ENCODE results near the gene DCTN3.
"Not testable (repeated sequence)": the region's sequence is repeated elsewhere in the genome, so short reads cannot be mapped to it uniquely, and the experiment has no call there.

DCTN3 gene

GRCh38 chr9:34646211-34647083 lies 26.2 kb upstream of the DCTN3 start, which contains the start of gene GALT:
GALT (plus strand) TSS chr9:34646675; CDS start chr9:34646705, 30 bp downstream.
- peak; percentile 99 for DNase-seq

- DNase-seq, result no peak
Measured at GRCh38 chr9:34644766-34645314, 24.5 kb upstream of the DCTN3 start.

- no peak for DNase-seq
Measured at GRCh38 chr9:34642679-34643078, 22.4 kb upstream of the DCTN3 start.

DNA sequence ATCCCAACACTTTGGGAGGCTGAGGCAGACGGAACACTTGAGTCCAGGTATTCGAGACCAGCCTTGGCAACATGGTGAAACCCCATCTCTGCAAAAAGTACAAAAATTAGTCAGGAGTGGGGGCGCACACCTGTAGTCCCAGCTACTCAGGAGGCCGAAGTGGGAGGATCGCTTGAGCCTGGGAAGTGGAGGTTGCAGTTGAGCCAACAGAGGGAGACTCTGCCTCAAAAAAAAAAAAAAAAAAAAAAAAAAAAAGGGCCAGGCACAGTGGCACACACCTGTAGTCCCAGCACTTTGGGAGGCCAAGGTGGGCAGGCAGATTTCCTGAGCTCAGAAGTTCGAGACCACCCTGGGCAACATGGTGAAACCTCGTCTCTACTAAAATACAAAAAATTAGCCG lies 19.0 kb upstream of the DCTN3 start:
- DNase-seq, result not testable (repeated sequence)

GRCh38 chr9:34638138-34638445 lies 17.8 kb upstream of the DCTN3 start:
- DNase-seq, result no peak

GRCh38 chr9:34637356-34638137 lies 17.3 kb upstream of the DCTN3 start, which contains the start of gene SIGMAR1:
SIGMAR1 (minus strand) TSS chr9:34637787; CDS start chr9:34637697, 90 bp downstream.
- peak; percentile 94 to 96 for DNase-seq

DNA sequence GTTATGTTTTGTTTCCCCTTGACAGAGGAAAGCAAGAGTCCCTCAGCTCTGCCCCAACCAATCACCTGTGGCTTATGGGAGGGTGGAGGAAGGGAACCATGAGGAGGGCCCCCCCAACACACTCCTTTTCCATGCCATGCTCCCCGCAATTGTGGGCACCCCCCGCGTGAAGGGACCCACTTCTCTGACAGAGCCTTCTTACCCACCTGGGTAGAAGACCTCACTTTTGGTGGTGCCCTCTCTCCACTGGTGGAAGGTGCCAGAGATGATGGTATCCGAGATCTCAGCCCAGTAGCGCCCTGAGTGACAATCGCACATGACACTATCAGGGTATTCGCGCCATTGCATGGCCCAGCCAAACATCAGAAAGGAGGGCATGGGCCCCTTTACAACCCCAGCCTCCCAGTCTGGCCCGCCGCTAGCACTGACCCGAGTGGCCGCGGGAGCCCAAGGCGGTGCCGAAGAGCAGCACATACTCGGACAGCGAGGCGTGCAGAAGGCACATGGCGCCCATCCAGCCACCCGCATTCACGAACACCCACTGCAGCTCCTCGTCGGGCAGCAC lies 16.6 kb upstream of the DCTN3 start:
- DNase-seq, result peak; percentile 27 to 33

GRCh38 chr9:34635556-34635955 lies 15.3 kb upstream of the DCTN3 start:
- DNase-seq, result no peak

- DNase-seq, result no peak
Measured at GRCh38 chr9:34634551-34635248, 14.4 kb upstream of the DCTN3 start.

GRCh38 chr9:34633851-34634550 lies 13.7 kb upstream of the DCTN3 start:
- peak; percentile 78 to 81 for DNase-seq

- DNase-seq, result no peak
Measured at GRCh38 chr9:34633166-34633565, 12.9 kb upstream of the DCTN3 start.

DNA sequence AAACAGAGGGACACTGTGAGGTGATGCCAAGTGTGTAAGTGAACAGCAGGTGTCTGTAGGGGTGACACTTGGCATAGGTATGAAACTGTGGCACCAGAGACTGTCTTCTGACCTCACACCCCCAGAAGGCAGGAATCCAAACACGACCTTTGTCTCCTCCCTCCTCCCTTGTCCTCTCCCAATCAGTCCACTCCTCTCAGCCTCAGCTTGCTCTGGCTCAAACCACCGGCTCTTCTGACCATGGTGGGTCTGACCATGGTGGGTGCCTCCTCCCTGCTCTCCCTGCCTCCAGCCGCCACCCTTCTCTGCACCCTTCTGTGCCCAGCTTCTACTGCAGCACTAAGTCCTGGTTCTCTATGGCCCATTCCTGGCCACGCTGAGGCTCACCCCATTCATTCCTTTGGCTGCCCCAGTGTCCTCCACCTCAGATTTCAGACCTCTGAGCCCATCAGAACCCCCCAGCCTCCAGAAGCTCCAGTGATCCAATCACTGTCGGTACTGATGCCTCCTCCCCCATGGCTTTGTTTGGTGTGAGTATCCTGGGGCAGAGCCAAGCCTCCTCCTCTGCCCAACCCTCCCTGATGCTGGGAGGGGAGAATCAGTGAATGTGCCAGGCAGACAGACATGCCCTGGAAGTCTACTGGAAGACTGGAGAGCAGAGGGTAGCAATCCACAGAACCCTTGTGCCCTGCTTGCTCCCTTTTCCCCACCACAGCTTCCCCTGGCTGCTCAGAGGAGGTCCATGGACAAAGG lies 10.3 kb upstream of the DCTN3 start:
- DNase-seq, result no peak

- no peak for DNase-seq
Measured at GRCh38 chr9:34629491-34629808, 9.2 kb upstream of the DCTN3 start.

DNA sequence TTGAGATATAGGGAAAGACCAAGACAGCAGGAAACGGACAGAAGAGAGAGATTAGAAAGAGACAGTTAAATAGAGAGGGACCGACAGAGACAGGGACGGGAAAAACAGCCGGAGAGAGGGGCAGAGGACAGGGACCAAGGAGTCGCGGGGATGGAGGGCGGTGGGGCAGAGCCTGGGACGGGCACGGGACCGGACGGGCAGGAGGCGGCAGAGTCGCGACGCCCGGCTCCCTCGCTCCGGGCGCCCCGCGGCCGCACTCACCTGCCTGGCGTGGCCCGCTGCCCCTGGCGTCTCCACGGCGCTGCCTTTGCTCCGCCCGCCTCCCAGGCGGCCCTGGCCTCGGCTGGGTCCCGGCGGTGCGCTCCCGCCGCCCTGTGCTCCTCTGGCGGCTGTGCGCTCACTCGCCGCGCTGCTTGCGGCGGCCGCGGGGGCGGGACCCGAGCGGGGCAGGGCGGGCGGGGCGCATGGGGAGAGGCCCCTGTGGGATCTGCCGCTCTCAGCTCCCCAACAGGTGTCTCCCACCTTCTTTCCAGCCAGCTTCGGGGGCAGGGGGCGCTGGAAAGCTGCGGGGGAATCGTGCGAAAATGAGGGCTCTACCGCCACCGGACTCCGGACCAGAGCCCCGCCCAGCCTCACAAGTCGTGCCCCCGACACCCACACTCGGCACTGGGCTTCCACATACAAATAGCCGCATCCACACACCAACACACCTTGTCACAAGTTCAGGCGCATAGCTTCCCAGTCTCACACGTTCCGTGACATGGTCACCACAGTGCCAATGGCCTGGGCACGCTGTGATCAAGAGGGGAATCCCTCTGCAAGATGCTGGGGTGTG lies 8.6 kb upstream of the DCTN3 start, which contains the start of gene ARID3C:
Gene ARID3C, minus strand, starts transcription at position 411 of the 835 bp plus-strand sequence. CDS start 1,052 bp downstream, outside the sequence.
- peak; percentile 50 to 64 for DNase-seq

- no peak for DNase-seq
Measured at GRCh38 chr9:34627716-34628655, 7.7 kb upstream of the DCTN3 start.

DNA sequence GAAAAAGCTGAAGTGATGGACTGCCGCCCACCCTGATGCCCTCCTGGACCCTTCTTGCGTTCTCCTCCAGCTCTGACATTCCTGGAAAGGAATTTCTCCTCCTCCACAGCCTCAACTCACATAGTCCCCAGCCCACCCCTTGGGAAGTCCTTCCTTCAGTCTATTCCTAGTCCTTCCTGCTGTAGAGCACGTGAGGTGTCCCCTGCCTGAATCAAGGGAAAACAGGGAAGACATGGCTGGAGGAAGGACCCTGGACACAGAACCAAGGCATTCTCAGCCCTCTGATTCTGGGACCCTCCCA lies 4.8 kb upstream of the DCTN3 start:
- no peak for DNase-seq

GRCh38 chr9:34624475-34625185 lies 4.3 kb upstream of the DCTN3 start:
- DNase-seq, result no peak

DNA sequence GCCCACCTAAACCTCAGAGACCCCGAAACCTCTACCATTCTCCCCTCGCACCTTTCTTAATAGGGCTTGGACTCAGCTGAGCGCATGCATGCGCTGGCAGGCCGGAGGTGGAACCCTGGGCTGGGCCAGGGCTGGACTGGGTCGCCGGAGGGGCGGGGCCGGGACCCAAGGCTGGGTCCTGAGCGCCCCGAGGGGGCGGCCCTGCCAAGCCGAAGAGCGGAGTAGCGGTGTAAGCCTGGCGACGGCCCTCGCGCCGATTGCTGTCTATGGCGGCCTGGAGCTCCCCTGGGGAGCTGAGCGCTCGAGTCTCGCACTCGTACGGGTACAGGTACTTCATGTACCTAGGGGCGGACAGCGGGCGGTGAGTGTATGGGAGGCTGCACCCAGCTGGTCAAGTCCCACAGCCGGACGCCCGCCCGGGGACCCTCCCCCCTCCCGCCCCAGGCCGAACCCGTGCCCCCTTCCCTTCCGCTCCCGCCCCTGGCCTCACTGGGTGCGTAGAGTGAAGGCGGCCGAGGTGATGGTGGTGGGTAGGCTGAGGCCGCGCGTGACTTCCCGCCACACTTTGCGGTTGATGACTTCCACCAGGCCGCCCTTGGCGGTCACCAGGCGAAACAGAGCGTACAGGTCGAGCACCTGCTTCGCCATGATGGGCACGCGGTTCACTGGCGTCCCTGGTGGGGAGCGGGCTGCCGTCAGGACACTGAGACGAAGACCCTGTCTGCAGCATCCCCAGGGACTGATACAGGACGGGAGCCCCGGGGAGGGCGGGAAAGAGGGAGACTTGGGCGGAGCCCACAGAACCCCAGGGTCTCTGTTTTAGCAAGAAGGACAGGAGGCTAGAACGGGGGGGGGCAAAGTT lies 3.3 kb upstream of the DCTN3 start:
- DNase-seq, result no peak

Data from stimulated activated CD4-positive, alpha-beta T cell treated with anti-CD3 and anti-CD28 coated beads, Interleukin-2, amount 100 ng/mL, for 24 hours (primary cell).